Bone marrow (tissue), 2 donors: ENCODE measurements around the gene DHX57.

Experiments used
- DNase-seq, 2 donors: peaks; one replicate each; lab custom pipeline; 2025; lab: John Stamatoyannopoulos, UW

Gene DHX57

GRCh38 chr2:38751596-38752410 is 123.9 kb downstream of the DHX57 start:
- DNase-seq: no peak

- DNase-seq: peak; percentile 97
These were observed 124.7 kb downstream of the DHX57 start, which contains the start of gene SRSF7 for GRCh38 chr2:38750891-38751595. SRSF7 (minus strand) TSS chr2:38751361; CDS start chr2:38751256, 105 bp downstream.

DNA sequence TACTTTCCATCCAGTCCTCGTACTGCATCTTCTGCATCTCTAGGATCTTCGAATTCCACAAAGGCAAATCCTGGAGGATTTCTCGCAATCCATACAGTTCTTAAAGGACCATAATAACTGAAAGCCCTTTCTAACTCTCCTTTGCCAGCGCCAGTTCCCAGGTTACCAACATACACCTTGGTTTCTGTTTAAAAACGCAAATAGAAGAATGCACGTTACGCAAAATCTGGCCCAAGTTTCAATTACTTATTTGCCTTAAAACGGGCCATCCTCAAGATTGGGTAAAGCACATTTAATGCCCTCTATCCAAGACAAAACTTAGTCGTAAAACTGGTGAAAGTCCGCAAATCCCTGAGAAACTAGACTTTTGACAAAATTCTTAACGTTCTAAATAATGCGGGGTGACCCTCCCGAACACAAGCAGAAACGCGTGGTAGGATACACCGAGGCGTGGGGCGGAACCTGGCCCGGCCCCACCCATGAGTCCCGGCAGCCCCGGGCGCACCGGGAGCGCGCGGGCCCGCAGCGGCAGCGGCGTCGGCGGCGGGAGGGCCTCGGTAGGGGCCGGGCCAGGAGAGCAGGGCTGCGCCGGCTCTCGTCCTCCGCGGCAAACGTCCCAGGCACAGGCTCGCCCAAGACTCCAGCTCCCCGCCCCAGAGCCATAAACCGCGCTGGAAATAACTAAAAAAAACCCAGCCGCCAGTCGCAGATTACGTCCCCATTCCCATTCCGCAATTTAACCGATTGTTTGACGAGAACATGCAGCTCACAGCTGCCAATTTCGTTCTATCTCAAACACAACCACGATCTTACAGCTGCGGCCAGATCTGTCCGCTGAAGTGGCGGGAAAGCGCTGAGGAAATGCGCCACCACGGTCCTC is 125.5 kb downstream of the DHX57 start:
- no peak for DNase-seq

DNA sequence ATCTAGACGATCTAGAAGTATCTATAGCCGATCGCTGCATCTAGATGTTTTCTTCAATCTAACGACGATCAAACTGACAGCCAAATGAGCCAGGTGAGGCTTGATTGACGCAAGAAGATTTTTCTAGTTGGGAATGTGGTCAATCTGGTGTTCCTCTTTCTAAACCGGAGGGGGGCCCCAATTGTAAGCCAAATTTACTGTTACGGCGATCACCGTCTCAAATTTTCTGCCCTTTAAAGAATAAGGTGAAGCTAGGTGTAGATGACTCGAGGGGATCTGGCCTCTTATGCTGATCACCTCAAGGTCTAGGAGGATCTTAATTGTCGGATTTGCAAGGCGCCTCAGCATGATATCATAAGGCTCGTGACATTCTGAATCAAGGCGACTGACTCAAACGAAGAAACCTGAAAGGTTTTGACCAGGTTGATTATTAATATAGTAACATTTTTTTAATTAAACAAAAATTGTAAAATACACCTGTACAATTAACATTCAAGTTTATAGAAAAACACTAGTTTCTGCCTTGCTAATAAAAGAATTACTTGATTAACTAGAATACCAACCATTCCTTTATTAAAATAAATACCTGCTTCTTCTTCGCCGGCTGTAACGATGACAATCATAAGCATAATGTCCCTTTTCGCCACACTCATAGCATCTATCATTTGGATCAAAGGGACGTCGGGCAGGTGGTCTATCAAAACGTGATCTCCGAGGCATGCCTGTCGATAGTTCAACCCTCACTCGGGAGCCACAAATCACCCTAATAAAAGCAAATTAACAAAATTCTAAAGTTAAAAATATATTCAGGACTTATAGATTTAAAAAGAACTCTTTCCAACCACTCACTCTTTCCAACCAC is 126.6 kb downstream of the DHX57 start:
- DNase-seq: no peak

GRCh38 chr2:38748391-38748790 is 127.3 kb downstream of the DHX57 start:
- DNase-seq: no peak

GRCh38 chr2:38747819-38748218 is 127.9 kb downstream of the DHX57 start:
- DNase-seq: no peak
